HG03097 (cell line): Measurements from ENCODE around the gene GPRIN1.
"Not testable (repeated sequence)": the region's sequence is repeated elsewhere in the genome, so short reads cannot be mapped to it uniquely, and the experiment has no call there.

Source experiments
- ATAC-seq: cut with Tn5 transposase; IDR thresholded peaks from one replicate; pipeline ENCODE4 v1.9.1; 2021; ENCODE audit not compliant: unreplicated experiment, low FRiP score

The GPRIN1 gene

DNA sequence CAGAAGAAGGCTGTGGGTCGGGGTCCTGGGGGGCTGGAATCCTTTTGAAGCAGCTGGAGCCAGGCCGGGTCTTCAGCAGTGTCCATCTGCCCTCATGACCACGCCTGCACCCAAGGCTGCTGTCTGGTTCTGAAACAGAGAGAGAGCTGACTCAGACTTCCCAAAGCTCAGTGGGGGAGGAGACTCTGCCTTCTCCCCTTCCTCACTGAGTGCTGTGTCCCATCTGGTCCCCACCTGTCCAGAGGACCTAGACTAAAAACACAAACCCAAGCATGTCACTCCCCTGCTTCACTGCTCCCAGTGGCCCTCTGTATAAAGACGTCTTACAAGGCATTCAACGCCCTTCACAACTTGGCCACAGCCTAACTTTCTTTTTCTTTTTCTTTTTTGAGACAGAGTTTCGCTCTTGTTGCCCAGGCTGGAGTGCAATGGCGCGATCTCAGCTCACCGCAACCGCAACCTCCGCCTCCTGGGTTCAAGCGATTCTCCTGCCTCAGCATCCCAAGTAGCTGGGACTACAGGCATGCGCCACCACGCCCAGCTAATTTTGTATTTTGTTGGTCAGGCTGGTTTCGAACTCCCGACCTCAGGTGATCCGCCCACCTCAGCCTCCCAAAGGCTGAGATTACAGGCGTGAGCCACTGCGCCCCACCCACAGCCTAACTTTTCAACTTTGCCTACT, 10.1 kb downstream of the GPRIN1 start:
- ATAC-seq: not testable (repeated sequence)

DNA sequence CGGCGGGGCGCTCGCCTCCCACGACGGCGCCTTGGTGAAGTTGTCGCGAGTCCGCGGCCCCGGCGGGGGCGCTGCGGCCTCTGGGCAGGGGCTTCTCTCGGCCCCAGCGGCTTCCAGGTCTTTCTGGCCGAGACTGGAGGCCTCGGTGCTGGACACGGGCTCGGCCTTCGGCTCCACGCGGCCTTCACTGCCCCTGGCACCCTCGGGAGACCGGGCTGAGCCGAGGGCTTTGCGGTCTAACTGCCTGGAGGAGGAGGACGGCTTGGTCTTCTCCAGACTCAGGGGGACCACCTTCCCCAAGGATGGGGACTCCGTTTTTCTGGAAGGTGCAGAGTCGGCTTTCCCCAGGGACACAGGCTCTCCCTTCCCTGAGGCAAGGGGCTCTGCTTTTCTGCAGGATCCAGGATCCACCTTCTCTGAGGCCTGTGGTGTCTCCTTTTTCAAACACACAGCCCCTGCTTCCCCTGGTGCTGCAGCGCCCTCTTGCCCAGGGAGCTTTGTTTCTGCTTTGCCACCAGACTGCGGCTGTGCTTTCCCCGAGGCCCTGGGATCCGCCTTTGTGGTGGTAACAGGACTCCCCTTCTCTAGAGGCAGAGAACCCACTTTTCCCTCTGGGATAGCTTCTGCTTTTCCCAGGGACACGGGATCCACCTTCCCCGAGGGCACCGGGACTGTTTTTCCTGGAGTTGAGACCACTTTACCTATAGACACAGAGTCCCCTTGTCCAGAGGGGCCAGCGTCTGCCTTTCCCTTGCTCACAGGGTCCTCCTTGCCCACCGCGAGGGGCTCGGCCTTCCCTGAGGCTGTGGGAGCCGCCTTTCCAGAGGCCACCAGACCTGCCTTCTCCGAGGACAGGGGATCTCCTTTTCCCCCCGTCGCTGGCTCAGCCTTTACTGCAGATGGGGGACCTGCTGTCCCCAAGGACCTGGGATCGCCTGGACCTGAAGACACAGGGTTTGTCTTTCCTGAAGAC, 12.3 kb downstream of the GPRIN1 start:
- no peak for ATAC-seq

DNA sequence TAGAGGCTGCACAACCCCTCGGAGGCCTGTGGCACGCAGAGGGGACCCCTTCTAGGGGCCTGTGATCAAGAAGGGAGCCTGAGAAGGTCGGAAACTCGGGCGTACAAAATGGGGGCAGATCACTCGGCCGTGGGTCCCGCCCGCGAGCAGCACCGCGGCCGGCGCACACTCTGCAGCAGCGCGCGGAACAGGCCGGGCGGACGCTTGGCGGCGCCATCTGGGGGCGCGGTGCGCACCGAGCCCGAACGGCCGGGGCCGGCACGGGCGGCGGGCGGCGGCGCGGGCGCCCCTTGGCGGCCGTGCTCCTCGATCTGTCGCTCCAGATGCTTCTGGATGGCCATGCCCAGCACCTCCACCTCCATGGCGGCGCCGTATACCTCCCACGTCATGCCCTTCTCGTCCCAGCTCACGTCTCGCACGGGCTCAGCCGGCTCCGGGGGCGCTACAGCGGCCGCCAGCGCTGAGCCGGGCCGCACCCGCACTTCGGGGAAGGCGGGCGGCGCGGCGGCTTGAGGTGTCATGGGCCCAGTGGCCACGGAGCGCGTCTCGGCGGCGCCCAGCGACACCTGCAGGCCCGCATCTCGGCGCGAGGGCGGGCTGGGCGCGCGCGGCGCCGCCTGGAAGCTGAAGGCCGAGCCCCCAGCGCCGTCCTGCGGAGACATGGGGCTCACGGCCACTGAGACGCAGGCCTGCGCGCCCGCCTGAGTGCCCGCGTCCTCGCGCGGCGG, 13.1 kb downstream of the GPRIN1 start:
- ATAC-seq: no peak

DNA sequence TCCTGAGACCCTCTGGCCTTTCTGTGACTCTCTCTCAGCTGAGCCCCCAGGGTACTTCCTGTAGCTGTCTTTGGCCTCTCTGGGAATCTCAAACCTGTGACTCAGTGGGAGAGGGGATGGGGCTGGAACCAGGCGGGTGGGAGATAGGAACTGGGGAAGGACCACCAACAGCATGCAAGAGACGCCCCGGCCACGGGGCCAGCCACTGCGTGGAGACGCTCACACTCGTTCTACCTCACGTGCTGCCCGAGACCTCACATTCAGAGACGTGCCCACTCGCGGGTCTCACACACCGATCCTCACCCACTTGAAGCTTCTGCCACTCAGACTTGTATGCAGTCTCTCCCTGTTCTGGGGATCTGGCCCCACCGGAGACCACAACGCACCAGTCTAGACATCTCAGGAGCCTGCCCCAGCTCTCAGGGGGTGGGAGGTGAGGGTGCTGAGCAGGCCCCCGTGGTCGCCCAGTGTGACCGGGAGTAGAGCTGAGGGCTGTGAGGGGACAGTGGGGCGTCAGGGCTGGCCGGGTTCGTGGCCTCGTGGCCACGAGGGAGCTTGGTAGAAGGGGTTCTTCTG, 13.8 kb downstream of the GPRIN1 start:
- ATAC-seq: no peak

DNA sequence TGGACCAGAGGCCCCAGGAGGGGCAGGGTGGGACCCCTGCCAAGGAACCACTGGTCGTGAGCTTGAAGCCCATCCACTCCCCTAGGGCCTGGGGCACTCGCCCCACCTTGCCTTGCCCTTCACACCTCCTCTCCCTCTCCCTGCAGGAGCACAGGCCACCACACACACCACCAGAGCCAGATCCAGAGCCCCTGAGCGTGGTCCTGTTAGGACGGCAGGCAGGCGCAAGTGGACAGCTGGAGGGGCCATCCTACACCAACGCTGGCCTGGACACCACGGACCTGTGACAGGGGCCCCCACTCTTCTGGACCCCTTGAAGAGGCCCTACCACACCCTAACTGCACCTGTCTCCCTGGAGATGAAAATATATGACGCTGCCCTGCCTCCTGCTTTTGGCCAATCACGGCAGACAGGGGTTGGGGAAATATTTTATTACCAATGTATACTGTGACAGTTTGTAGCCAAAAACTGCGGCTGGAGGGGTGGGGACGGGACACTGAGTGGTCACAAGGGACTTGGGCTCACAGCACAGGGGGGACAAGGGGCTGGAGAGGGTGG, 14.5 kb downstream of the GPRIN1 start:
- ATAC-seq: no peak

DNA sequence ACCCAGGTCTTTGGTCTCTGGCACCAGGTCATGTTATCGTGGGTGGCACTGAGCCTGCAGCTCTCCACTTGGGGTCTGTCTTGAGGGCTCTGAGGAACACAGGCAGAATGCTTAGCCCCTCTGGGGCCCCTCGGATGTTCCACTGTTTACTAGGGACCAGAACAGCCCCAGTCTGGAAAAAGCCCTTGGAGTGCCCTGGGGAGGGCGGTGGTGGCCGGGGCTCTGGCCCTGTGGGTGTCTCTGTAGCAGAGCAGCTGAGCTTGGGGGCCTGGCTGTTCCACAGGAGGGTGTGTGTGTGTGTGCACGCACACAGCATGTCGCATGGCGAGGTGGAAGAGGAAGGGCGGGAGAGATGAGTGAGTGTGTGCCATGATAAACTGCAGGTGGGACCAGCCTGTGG, 15.4 kb downstream of the GPRIN1 start:
- ATAC-seq: no peak

DNA sequence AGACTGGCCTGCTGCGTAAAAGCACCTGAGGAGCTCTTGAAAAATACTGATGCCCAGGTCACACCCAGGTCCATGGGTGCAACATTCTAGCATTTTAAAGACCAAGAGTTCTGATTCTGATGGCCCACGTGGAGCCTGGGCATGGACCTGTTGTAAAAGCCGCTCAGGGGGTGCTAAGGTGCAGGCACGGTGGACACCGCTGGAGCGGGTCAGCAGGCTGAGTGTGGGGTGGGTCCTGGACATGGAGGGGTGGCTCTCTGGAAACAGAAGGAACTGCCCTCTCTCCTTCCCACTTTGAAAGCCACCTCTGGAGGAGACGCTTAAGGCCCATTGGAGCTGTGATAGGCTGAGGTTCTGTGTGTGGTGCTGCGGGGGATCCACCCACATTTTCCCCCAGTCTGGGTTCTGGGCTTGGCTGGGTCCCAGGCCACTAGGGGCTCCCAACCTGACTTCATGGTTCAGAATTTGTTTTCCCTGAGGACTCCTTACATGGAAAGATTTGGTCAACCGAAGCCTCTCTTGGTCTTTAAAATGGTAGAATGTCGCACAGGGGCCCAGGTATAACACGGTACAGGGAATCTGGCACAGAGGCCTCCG, 16.6 kb downstream of the GPRIN1 start:
- no peak for ATAC-seq

DNA sequence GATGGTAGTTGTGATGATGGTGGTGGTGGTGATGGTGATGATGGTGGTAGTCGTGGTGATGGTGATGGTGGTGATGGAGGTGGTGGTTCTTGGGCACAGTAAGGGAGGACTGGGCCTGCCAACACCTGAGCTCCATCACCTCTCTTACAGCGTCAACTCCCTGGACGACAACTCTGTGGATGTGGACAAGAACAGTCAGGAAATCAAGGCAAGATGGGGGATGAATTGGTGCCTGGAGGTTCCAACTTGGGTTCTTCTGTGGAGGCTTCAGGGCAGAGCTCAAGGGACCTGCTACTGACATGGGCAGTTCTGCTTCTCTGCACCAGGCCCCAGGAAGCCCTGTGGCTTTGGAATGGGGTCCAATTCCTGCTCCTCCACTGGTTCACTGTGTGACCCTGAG, 17.4 kb downstream of the GPRIN1 start:
- no peak for ATAC-seq

DNA sequence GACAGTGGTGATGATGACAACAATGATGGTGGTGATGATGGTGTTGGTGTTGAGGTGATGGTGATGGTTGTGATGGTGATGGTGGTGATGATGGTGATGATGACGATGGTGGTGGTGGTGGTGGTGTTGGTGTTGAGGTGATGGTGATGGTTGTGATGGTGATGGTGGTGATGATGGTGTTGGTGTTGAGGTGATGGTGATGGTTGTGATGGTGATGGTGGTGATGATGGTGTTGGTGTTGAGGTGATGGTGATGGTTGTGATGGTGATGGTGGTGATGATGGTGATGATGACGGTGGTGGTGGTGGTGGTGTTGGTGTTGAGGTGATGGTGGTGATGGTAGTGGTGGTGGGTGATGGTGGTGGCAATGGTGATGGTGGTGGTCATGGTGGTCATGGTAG, 18.3 kb downstream of the GPRIN1 start:
- not testable (repeated sequence) for ATAC-seq

DNA sequence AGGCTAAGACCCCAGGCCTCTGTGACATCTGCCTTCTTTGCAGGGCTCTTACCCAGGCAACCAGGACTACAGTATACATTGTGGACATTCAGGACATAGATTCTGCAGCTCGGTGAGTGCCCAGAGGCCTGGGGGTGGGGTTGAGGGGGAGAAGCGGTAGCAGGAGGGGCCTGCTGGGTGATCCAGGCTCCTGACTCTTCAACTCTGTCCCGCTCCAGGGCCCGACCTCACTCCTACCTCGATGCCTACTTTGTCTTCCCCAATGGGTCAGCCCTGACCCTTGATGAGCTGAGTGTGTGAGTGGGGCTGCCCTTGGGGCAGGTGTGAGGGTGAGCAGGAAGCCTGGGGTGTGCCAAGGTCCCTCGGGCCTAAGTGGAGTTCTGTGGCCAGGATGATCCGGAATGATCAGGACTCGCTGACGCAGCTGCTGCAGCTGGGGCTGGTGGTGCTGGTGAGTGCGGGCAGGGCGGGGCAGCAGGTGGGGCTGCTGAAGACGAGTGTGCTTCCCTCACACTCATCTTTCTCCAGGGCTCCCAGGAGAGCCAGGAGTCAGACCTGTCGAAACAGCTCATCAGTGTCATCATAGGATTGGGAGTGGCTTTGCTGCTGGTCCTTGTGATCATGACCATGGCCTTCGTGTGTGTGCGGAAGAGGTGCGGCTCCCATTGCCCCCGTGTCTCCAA, 19.8 kb downstream of the GPRIN1 start:
- no peak for ATAC-seq

DNA sequence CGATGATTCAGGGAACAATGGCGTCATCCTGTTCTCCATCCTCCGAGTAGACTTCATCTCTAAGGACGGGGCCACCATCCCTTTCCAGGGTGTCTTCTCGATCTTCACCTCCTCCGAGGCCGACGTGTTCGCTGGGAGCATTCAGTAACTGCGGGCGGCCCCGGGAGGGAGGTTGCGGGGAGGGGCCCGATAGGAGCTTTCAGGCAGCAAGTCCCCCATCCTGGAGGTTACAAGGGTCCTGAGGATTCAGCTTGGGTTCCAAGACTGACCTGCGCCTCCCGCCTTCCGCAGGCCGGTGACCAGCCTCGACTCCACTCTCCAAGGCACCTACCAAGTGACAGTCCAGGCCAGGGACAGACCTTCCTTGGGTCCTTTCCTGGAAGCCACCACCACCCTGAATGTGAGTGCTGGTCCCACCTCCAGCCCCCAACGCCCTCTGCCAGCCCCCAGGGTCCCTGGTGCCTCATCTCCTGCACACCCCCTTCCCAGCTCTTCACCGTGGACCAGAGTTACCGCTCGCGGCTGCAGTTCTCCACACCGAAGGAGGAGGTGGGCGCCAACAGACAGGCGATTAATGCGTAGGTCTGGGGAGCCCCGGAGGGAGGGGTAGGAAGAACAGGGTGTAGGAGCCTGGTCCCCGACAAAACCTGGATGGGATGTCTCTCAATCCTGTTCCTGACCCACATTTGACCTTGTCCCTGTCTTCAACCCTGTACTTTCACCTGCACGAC, 20.8 kb downstream of the GPRIN1 start:
- ATAC-seq: no peak

DNA sequence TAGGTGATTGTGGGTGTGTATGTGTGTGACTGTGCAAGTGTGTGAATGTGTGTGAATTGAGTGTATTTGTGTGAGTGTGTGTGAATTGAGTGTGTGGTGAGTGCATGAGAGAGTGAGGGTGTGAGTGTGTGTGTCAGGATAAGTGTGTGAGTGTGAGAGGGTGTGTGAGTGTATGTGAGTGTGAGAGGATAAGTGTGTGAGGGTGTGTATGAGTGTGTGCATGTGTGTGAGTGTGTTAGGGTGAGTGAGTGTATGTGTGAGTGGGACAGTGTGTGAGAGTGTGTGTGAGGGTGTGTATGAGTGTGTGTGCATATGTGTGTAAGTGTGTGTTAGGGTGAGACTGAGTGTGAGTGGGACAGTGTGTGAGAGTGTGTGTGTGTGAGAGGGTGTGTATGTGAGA, 21.7 kb downstream of the GPRIN1 start:
- ATAC-seq: no peak

DNA sequence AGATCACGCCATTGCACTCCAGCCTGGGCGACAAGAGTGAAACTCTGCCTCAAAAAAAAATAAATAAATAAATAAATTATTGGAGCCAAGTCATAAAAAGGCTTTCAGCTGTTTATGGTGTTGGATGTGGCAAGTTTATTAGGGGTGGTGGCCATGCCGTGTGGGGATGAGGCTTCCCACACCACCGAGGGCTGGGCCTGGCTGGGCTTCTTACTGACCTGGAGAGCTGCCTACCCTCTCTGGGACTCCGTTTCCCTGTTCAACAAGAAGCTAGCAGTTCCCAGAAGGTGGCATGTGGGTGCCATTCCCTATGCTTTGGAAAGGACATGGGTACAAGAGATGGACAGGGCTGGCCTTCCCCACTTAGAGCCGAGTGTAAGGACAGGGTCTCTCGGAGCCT, 22.6 kb downstream of the GPRIN1 start:
- no peak for ATAC-seq

DNA sequence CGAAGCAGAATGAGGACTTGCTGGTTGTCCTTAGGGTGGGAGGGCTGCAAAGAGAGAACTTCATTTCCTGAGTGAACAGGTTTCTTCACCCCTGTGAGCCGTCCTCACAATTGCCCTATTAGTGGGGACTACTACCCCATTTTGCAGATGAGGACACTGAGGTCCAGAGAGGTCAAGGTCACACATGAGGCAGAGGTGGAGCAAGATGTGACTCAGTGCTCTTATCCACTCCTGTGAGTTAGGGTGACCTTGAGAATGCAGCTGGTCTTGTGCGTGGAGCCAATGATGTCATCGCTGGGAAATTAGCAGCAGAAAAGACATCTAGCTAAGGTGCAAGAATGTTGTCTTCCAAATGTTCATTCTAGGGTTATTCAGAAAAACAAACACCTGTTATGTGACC, 26.9 kb downstream of the GPRIN1 start:
- no peak for ATAC-seq

DNA sequence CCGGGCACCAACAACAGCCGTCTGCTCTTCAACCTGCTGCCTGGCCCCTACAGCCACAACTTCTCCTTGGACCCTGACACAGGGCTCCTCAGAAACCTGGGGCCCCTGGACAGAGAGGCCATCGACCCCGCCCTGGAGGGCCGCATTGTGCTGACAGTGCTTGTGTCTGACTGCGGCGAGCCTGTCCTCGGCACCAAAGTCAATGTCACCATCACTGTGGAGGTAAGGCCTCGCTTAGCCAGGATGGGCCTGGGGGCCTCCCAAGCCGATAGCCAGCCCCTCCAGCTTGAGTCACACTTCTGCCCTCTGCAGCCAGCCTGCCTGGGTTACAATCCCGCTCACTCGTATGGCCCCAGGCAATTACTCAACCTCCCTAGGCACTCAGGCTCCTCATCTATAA, 28.6 kb downstream of the GPRIN1 start:
- ATAC-seq: no peak

DNA sequence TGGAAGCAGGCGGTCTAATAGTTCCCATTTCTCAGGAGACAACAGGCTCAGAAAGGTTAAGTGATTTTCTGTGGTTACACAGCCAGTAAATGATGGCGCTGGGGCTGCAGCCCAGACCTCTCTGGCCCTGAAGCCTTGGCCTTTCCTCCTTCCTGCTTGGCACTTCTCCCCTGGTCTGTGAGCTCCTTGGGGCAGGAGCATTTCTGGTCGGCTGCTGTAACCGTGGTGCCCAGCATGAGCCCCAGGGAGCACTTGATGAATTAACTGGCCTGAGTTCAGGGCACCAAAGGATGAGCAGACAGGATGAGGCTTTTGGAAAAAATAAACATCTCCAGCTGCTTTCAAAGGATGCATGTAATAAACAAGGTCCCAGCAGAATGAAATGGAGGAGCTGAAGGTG, 30.6 kb downstream of the GPRIN1 start:
- ATAC-seq: no peak

DNA sequence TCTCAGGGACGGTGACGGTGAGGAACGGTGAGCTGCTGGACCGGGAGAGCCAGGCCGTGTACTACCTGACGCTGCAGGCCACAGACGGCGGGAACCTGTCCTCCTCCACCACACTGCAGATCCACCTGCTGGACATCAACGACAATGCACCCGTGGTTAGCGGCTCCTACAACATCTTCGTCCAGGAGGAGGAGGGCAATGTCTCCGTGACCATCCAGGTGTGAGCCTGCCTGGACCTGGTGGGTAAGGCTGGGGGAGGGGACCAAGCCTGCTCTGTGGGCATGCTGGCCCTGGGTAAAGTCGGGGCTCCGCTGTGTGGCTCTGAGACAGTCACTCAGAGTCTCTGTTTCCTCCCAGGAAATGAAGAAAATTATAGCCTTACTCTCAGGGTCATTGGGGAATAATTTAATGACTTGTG, 31.6 kb downstream of the GPRIN1 start:
- no peak for ATAC-seq

DNA sequence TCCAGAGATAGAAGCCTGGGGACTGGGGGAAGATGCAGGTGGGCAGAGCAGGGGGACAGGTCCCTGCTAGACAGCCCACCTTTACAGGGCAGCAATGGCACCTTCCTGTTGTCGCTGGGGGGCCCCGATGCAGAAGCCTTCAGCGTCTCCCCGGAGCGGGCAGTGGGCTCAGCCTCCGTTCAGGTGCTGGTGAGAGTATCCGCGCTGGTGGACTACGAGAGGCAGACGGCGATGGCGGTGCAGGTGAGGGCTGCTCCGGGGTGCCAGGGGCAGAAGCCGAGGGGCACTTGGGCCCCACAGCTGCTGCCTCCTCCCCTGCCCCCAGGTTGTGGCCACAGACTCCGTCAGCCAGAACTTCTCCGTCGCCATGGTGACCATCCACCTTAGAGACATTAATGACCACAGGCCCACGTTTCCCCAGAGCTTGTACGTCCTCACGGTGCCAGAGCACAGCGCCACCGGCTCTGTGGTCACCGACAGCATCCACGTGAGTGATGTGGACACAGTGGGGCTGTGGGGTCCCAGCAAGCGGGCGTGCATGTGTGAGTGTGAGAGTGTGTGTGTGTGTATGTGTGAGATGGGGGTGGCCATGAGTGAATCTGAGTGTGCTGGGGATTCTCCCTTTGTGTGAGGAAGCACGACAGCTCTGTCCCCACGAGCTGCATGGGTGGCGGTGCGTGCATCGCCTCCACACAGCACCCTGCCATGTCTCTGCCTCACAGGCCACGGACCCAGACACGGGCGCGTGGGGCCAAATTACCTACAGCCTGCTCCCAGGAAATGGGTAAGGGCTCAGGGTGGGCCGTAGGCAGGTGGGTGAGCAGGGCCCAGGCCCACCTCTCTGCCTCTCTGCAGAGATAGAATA, 32.4 kb downstream of the GPRIN1 start:
- no peak for ATAC-seq
